ENCODE data around the gene PARD3B.

The PARD3B gene

DNA sequence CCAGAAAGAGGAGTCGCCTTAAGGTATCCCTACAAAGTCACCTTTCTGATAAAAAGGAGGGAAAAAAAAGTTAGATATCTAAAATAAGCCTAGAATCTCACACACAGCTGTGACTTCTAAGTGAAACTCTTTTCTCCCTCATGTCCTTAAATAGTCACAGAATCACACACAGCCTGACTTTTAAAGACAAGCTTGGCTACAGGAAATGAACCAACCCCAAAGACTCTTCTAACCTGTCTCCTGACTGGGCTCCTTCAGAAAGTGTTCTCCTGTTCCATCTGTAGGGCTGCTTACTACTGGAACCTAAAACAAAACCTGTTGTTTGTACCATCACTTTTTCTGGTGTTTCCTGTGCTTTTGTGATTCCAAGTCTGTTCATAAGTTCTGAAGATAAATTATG is 1074.3 kb downstream of the PARD3B start:
- TF ChIP-seq TAF1 (IDR thresholded peaks at IDR 0.05; ENCODE audit: borderline replicate concordance, low read depth, low read length) = no peak
- TF ChIP-seq POLR2AphosphoS5 (IDR thresholded peaks at IDR 0.05; ENCODE audit: low read depth, low read length) = no peak
- no peak for TF ChIP-seq POLR2A (IDR thresholded peaks at IDR 0.05; ENCODE audit: low read depth, low read length)
- no peak for DNase-seq (ENCODE audit: insufficient read length)
- FAIRE-seq = no peak

GRCh38 chr2:205627085-205627484 is 1081.8 kb downstream of the PARD3B start:
- FAIRE-seq = no peak
- TF ChIP-seq POLR2A (IDR thresholded peaks at IDR 0.05; ENCODE audit: low read depth, low read length) = no peak
- no peak for DNase-seq (ENCODE audit: insufficient read length)

- TF ChIP-seq POLR2AphosphoS5 (IDR thresholded peaks at IDR 0.05; ENCODE audit: low read depth, low read length) (no peak), POLR2A (IDR thresholded peaks at IDR 0.05; ENCODE audit: low read depth, low read length) (no peak), TAF1 (IDR thresholded peaks at IDR 0.05; ENCODE audit: borderline replicate concordance, low read depth, low read length) (no peak)
- no peak for DNase-seq (ENCODE audit: insufficient read length)
- no peak for FAIRE-seq
Measured at GRCh38 chr2:205628422-205628821, 1083.1 kb downstream of the PARD3B start.

GRCh38 chr2:205629091-205629776 is 1084.0 kb downstream of the PARD3B start:
- TF ChIP-seq POLR2A (IDR thresholded peaks at IDR 0.05; ENCODE audit: low read depth, low read length) (no peak), POLR2AphosphoS5 (IDR thresholded peaks at IDR 0.05; ENCODE audit: low read depth, low read length) (no peak), TAF1 (IDR thresholded peaks at IDR 0.05; ENCODE audit: borderline replicate concordance, low read depth, low read length) (no peak)
- no peak for FAIRE-seq
- DNase-seq (ENCODE audit: insufficient read length) = no peak

- no peak for FAIRE-seq
- DNase-seq (ENCODE audit: insufficient read length) = no peak
- TF ChIP-seq POLR2A (IDR thresholded peaks at IDR 0.05; ENCODE audit: low read depth, low read length) = no peak
Measured at GRCh38 chr2:205633994-205634393, 1088.7 kb downstream of the PARD3B start.

GRCh38 chr2:205636549-205637319 is 1091.5 kb downstream of the PARD3B start:
- FAIRE-seq = no peak

GRCh38 chr2:205637320-205637602 is 1092.0 kb downstream of the PARD3B start:
- DNase-seq (ENCODE audit: insufficient read length) = no peak
- TF ChIP-seq POLR2AphosphoS5 (IDR thresholded peaks at IDR 0.05; ENCODE audit: low read depth, low read length) (no peak), POLR2A (IDR thresholded peaks at IDR 0.05; ENCODE audit: low read depth, low read length) (no peak)
- no peak for FAIRE-seq

More at GRCh38 chr2:205636549-205637319, 1091.5 kb downstream of the PARD3B start:
- DNase-seq (ENCODE audit: insufficient read length) = no peak
- TF ChIP-seq POLR2A (IDR thresholded peaks at IDR 0.05; ENCODE audit: low read depth, low read length) = no peak
- no peak for TF ChIP-seq POLR2AphosphoS5 (IDR thresholded peaks at IDR 0.05; ENCODE audit: low read depth, low read length)
- no peak for TF ChIP-seq TAF1 (IDR thresholded peaks at IDR 0.05; ENCODE audit: borderline replicate concordance, low read depth, low read length)

GRCh38 chr2:205637779-205638503 is 1092.7 kb downstream of the PARD3B start:
- FAIRE-seq (no peak), DNase-seq (ENCODE audit: insufficient read length) (no peak)
- TF ChIP-seq TAF1 (IDR thresholded peaks at IDR 0.05; ENCODE audit: borderline replicate concordance, low read depth, low read length) (no peak), POLR2AphosphoS5 (IDR thresholded peaks at IDR 0.05; ENCODE audit: low read depth, low read length) (no peak)

GRCh38 chr2:205640716-205641115 is 1095.4 kb downstream of the PARD3B start:
- FAIRE-seq (no peak), DNase-seq (ENCODE audit: insufficient read length) (no peak)
- TF ChIP-seq TAF1 (IDR thresholded peaks at IDR 0.05; ENCODE audit: borderline replicate concordance, low read depth, low read length) = no peak
- no peak for TF ChIP-seq POLR2A (IDR thresholded peaks at IDR 0.05; ENCODE audit: low read depth, low read length)
- TF ChIP-seq POLR2AphosphoS5 (IDR thresholded peaks at IDR 0.05; ENCODE audit: low read depth, low read length) = no peak

DNA sequence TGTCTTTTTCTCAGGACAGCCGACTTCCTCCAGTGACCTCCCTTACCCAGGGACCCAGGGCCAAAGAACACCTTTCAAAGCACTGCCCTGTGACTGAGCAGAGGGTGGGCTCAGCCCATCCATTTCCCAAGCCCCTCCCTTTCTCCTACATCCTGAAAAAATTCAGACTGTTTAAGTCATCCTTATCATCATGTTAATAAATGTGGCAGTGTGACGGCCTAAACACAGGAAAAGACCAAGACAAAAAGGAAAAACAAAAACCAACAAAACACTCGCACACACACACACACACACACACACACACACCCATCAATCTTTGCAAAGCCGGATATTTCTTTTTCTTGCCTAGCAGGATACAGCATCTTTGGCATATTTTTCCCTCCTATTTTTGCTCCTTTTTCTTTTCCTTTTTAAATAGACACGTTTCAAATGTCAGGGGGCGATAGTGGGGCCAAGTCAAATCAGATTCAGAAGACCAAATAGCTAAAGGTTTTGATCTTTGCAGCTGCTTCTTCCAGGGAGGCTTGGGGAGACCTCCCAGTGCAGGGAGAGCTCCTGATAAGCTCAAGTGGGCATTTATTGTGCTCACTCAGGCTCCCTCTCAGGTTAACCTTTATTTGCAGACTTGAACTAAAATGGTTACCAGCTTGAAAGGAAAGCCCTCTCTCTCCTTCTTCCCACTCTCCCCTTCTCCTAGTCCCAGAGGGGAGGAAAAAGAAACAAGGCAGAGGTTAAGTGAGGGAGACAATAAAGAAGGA is 1097.5 kb downstream of the PARD3B start:
- no peak for FAIRE-seq
- TF ChIP-seq POLR2A (IDR thresholded peaks at IDR 0.05; ENCODE audit: low read depth, low read length) (no peak), POLR2AphosphoS5 (IDR thresholded peaks at IDR 0.05; ENCODE audit: low read depth, low read length) (no peak)

DNA sequence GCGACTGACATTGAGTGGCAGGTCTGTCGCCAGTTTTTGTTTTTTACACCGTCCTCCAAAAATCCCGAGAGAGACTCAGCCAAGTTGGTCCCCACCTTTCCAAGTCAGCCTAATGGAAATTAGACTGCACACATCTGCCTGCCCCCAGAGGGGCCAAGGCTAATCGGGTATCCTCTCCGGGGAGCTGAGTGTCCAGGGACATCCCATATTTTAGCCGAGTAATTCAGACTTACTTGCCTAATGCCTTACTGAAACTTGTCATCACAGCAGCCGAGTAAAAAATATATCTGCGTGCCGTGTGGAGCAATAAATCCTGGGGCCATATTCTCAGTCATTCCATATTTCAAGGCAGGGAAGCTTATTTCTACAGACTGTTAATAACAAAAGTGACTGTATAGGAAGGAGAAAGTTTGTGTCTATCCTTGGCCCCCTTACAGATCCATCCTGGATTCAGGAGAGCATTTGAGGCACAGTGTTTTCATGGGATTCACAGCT is 1098.2 kb downstream of the PARD3B start:
- TF ChIP-seq POLR2AphosphoS5 (IDR thresholded peaks at IDR 0.05; ENCODE audit: low read depth, low read length) (no peak), POLR2A (IDR thresholded peaks at IDR 0.05; ENCODE audit: low read depth, low read length) (no peak), TAF1 (IDR thresholded peaks at IDR 0.05; ENCODE audit: borderline replicate concordance, low read depth, low read length) (no peak)
- no peak for FAIRE-seq
- DNase-seq (ENCODE audit: insufficient read length) = no peak

More for the DNA sequence above, 1097.5 kb downstream of the PARD3B start:
- no peak for DNase-seq (ENCODE audit: insufficient read length)

Measured in GM12892 (cell line).